Body of pancreas (tissue), 4 donors: ENCODE results near the gene CDKL4.

Experiments used
- CTCF ChIP-seq, 7 experiments: fragments of 450-650 bp in 4 of 7; fragments of 200-600 bp in 3 of 7; sonication (generic) in 3 of 7; IDR thresholded peaks; one replicate each; pipeline ENCODE4 v1.5.1; 2016 to 2019; ENCODE audit warnings: antibody characterized with exemption in 7 of 7
- POLR2A ChIP-seq, 3 donors: fragments of 450-650 bp; IDR thresholded peaks; one replicate each; pipeline ENCODE4 v1.6.1; 2016; ENCODE audit warnings: antibody characterized with exemption in 3 of 3, mild to moderate bottlenecking in 2 of 3

GRCh38 chr2:39138837-39139211 lies 104.9 kb downstream of the CDKL4 start:
- no peak for TF ChIP-seq CTCF (IDR thresholded peaks at IDR 0.05)
- no peak for TF ChIP-seq POLR2A (IDR thresholded peaks at IDR 0.05)
